HFFc6 (cell line): Measurements from ENCODE around the gene PTGER3. TPM values are rescaled to one million over a fixed set of nuclear protein-coding genes. Genes with fewer than 3 reads are reported as not detected.
A peak's percentile ranks its signal among the peaks of the same experiment; 100 is the strongest.

ENCODE experiments used
- DNase-seq: peaks from one replicate; pipeline ENCODE4 v3.0.0-alpha.2; 2018
- H3K27ac Mint-ChIP-seq: 2 replicates; pipeline ENCODE4 v1.8.0; 2020; ENCODE audit warnings: mild to moderate bottlenecking, mixed read lengths
- H3K27me3 Mint-ChIP-seq: 2 replicates; pipeline ENCODE4 v1.8.0; 2021; ENCODE audit warnings: mild to moderate bottlenecking, moderate library complexity, mixed read lengths; ENCODE audit not compliant: insufficient read depth
- H3K36me3 Mint-ChIP-seq: 2 replicates; pipeline ENCODE4 v1.8.0; 2021; ENCODE audit warnings: low read depth, mixed read lengths
- H3K4me1 Mint-ChIP-seq: 2 replicates; pipeline ENCODE4 v1.8.0; 2020; ENCODE audit warnings: low read depth, mixed read lengths
- H3K4me3 Mint-ChIP-seq: 2 replicates; pipeline ENCODE4 v1.8.0; 2020; ENCODE audit warnings: mild to moderate bottlenecking, moderate library complexity, mixed read lengths
- H3K9me3 Mint-ChIP-seq: 2 replicates; pipeline ENCODE4 v1.8.0; 2020; ENCODE audit warnings: mild to moderate bottlenecking, mixed read lengths
- CTCF ChIP-seq: fragments of 200-600 bp; sonication (generic); IDR thresholded peaks from 2 replicates; pipeline ENCODE4 v1.5.0; 2021; ENCODE audit warnings: antibody characterized with exemption, mild to moderate bottlenecking
- total RNA-seq, 6 experiments: library from RNA; stranded (reverse); fragmentation: NEBNext Ultra II Directional; extraction: Animal tissue kit (Norgen Biotek cat#: 25700); gene quantifications; 2 replicates in 1 of 6; 3 replicates in 5 of 6; pipeline ENCODE4 v1.2.3, GENCODE V29; 2021

PTGER3 gene
- total RNA-seq, 6 experiments from 2014 or later: 0.40 to 2.1 (median 0.54) TPM

DNA sequence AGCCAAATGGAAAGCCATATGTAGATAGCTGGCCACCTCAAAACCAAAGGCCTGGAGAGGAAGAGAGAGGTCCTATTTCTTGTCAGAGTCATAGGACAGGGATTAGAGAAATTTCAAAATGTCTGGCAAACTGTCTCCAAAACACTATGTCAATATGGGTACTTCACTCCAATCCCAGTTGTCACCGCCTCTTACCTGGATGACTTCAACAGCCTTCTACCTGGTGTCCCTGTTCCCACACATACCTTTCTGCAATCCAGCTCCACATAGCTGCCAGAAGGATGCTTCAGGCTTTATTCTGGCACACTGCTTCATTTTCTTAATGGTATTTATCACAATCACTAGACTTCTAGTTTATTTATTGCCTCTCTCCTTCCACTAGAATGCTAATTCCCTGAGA, 14.5 kb downstream of the PTGER3 start:
- no peak for TF ChIP-seq CTCF
- peaks cover 20% of the 10 kb centered on the region; the same call in 1 of the 2 replicates for H3K4me1 Mint-ChIP-seq

GRCh38 chr1:71031426-71031825, 16.2 kb downstream of the PTGER3 start:
- no peaks in the 10 kb centered on the region for H3K36me3 Mint-ChIP-seq
- H3K9me3 Mint-ChIP-seq: no peaks in the 10 kb centered on the region
- no peaks in the 10 kb centered on the region for H3K27me3 Mint-ChIP-seq
- DNase-seq: peak; percentile 54
- no peak for TF ChIP-seq CTCF
- H3K27ac Mint-ChIP-seq: no peak overlapping the region
- H3K4me3 Mint-ChIP-seq: no peak overlapping the region
- peaks cover 20% of the 10 kb centered on the region; the same call in 1 of the 2 replicates for H3K4me1 Mint-ChIP-seq

More for the DNA sequence above, 14.5 kb downstream of the PTGER3 start:
- Mint-ChIP-seq H3K4me3 (no peak overlapping the region), H3K27me3 (no peaks in the 10 kb centered on the region), H3K36me3 (no peaks in the 10 kb centered on the region), H3K27ac (no peak overlapping the region), H3K9me3 (no peaks in the 10 kb centered on the region)
- DNase-seq: no peak

DNA sequence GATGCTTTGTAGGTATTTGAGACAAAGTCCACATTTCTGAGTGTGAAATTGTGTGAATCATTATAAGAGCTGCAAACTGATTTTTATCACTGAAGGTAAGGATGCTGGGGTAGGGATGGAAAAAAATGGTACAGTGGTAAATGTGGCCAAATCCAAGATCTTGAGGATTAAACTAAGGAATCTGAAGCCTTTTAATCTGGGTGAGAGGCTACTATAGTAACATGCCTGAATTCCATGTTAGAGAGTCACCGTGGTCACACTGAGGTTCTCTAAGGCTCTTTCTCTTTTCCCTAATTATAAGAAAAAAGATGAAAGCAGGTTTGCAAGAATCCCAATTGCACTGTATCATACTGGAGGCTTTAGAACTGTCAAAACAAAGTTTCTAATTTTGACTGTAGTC, 17.6 kb downstream of the PTGER3 start:
- no peaks in the 10 kb centered on the region for H3K36me3 Mint-ChIP-seq
- TF ChIP-seq CTCF: no peak
- peak; percentile 32 for DNase-seq
- no peak overlapping the region for H3K27ac Mint-ChIP-seq
- H3K4me1 Mint-ChIP-seq: peaks cover 20% of the 10 kb centered on the region; the same call in 1 of the 2 replicates
- no peaks in the 10 kb centered on the region for H3K27me3 Mint-ChIP-seq
- no peak overlapping the region for H3K4me3 Mint-ChIP-seq
- no peaks in the 10 kb centered on the region for H3K9me3 Mint-ChIP-seq

- no peak for TF ChIP-seq CTCF
- peaks cover 20% of the 10 kb centered on the region; the same call in 1 of the 2 replicates for H3K4me1 Mint-ChIP-seq
- no peaks in the 10 kb centered on the region for H3K9me3 Mint-ChIP-seq
- H3K27ac Mint-ChIP-seq: no peak overlapping the region
- H3K36me3 Mint-ChIP-seq: no peaks in the 10 kb centered on the region
- H3K4me3 Mint-ChIP-seq: no peak overlapping the region
- peaks cover 2% of the 10 kb centered on the region; the same call in 1 of the 2 replicates for H3K27me3 Mint-ChIP-seq
- no peak for DNase-seq
These were observed 18.6 kb downstream of the PTGER3 start for GRCh38 chr1:71028981-71029380.

DNA sequence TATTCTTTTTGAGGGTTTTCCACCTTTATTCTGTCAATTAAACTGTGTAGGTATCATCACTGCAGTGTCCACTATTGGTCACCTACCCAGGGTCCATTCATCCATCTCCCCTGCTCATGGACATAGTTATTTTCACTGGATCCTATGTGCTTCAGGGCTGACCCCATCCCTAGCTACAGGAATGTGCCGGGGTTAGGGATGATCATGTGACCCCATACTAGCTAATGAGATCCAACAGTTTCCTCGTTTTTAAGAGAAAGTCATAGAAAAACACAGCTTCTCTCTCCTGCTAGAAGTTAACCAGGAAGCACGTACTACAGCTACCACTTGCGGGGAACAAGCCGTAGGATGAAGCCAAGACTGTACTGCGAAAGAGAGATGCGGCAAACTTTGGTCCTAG, 19.6 kb downstream of the PTGER3 start:
- no peak overlapping the region for H3K4me3 Mint-ChIP-seq
- DNase-seq: no peak
- TF ChIP-seq CTCF: no peak
- H3K27me3 Mint-ChIP-seq: peaks cover 2% of the 10 kb centered on the region; the same call in 1 of the 2 replicates
- H3K27ac Mint-ChIP-seq: no peak overlapping the region
- H3K9me3 Mint-ChIP-seq: no peaks in the 10 kb centered on the region
- H3K4me1 Mint-ChIP-seq: peaks cover 20% of the 10 kb centered on the region; the same call in 1 of the 2 replicates
- no peaks in the 10 kb centered on the region for H3K36me3 Mint-ChIP-seq

GRCh38 chr1:71026093-71026492, 21.5 kb downstream of the PTGER3 start:
- Mint-ChIP-seq H3K27me3 (peaks cover 2% of the 10 kb centered on the region; the same call in 1 of the 2 replicates), H3K4me1 (peaks cover 12% of the 10 kb centered on the region; the same call in 1 of the 2 replicates), H3K9me3 (no peaks in the 10 kb centered on the region), H3K27ac (no peak overlapping the region), H3K36me3 (no peaks in the 10 kb centered on the region), H3K4me3 (no peak overlapping the region)
- DNase-seq: no peak
- no peak for TF ChIP-seq CTCF
